ENCODE results near the gene DNAH14.
"Not testable (repeated sequence)": the region's sequence is repeated elsewhere in the genome, so short reads cannot be mapped to it uniquely, and the experiment has no call there.

The DNAH14 gene

DNA sequence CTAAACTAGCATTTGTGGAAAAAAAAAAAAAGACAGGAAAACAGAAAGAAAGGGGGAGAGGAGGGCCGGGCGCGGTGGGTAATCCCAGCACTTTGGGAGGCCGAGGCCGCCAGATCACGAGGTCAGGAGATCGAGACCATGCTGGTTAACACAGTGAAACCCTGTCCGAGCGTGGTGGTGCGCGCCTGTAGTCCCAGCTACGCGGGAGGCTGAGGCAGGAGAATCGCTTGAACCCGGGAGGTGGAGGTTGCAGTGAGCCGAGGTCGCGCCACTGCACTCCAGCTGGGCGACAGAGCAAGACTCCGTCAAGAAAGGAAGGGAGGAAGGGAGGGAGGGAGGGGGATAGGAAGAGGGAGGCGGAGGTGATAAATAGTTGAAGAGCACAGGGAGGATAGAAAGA is 443.7 kb downstream of the DNAH14 start:
- H3K4me3 ChIP-seq (ENCODE audit: low read depth in 1 of 2, low read length in 2 of 2), result no peak overlapping the region
- no peaks in the 10 kb centered on the region for H3K36me3 ChIP-seq (ENCODE audit: control insufficient read depth in 1 of 2, insufficient read depth in 2 of 2, low read length in 2 of 2)
- H3K27ac ChIP-seq (ENCODE audit: low read length), result no peak overlapping the region
- no peaks in the 10 kb centered on the region for H3K27me3 ChIP-seq (ENCODE audit: low read depth, low read length)
- no peaks in the 10 kb centered on the region for H3K9me3 ChIP-seq (ENCODE audit: control insufficient read depth in 1 of 2, low read length in 2 of 2)
- no peaks in the 10 kb centered on the region for H3K4me1 ChIP-seq (ENCODE audit: control insufficient read depth in 1 of 2, insufficient read depth in 2 of 2, low read length in 2 of 2)

DNA sequence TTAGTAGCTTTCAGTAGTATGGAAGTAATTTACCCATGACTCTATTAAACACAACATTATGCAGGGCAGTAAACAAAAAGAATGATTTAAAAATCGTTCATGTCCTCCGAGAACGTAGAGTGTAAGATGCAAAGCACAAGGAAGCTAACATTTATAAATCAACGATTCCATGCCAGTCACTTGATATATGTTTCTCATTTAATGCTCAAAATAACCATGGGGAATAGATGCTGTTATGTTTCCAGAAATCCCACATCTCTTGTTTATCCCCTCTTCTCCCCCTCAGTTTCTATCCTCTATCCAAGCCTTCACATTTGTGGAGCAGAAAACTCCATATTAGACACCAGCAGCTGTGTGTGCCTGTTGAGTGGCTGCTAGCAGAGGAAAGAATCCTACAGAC is 445.5 kb downstream of the DNAH14 start:
- Histone ChIP-seq H3K27ac (ENCODE audit: low read length) (no peak overlapping the region), H3K36me3 (ENCODE audit: control insufficient read depth in 1 of 2, insufficient read depth in 2 of 2, low read length in 2 of 2) (no peaks in the 10 kb centered on the region)

DNA sequence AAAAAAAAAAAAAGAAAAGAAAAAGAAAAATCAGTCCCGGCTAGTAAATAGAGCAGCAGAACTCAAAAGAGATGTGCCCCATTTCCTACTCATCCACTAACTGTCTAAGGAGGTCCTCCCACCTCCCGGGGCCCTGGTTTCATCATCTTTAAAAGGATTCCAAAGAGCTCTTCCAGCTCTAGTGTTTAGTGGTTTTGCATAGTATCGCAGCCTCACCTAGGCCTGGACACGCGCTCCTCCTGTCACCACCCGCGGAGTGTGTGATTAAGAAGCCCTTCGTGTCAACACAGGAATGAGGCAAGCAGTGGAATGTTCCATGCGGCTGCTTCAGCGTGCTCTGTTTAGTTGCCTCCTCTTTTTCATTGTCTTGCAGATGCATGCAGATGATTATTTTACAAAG is 449.4 kb downstream of the DNAH14 start:
- Histone ChIP-seq H3K4me3 (ENCODE audit: low read depth in 1 of 2, low read length in 2 of 2) (no peak overlapping the region), H3K9me3 (ENCODE audit: control insufficient read depth in 1 of 2, low read length in 2 of 2) (no peaks in the 10 kb centered on the region), H3K4me1 (ENCODE audit: control insufficient read depth in 1 of 2, insufficient read depth in 2 of 2, low read length in 2 of 2) (no peaks in the 10 kb centered on the region), H3K27me3 (ENCODE audit: low read depth, low read length) (no peaks in the 10 kb centered on the region), H3K36me3 (ENCODE audit: control insufficient read depth in 1 of 2, insufficient read depth in 2 of 2, low read length in 2 of 2) (no peaks in the 10 kb centered on the region), H3K27ac (ENCODE audit: low read length) (no peak overlapping the region)

More for the DNA sequence above, 445.5 kb downstream of the DNAH14 start:
- no peak overlapping the region for H3K4me3 ChIP-seq (ENCODE audit: low read depth in 1 of 2, low read length in 2 of 2)
- H3K4me1 ChIP-seq (ENCODE audit: control insufficient read depth in 1 of 2, insufficient read depth in 2 of 2, low read length in 2 of 2), result no peaks in the 10 kb centered on the region
- no peaks in the 10 kb centered on the region for H3K9me3 ChIP-seq (ENCODE audit: control insufficient read depth in 1 of 2, low read length in 2 of 2)
- H3K27me3 ChIP-seq (ENCODE audit: low read depth, low read length), result no peaks in the 10 kb centered on the region

DNA sequence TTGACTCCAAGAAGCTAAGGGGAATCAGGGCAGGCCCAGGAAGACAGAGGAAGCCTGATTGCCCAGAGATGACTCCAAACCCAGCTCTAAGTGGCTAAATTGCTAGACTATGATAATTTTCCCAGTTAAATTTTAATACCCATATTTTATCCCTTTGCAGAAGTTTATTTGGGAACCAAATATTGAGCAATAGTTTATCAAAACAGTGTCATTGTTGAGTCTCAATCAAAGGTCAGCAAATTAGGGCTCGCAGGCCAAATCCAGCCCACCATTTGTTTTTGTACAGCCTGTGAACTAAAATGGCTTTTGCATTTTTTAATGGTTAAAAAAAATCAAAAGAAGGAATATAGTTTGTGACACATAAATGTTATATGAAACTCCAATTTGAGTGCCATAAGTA is 451.2 kb downstream of the DNAH14 start:
- Histone ChIP-seq H3K4me3 (ENCODE audit: low read depth in 1 of 2, low read length in 2 of 2) (no peak overlapping the region), H3K36me3 (ENCODE audit: control insufficient read depth in 1 of 2, insufficient read depth in 2 of 2, low read length in 2 of 2) (no peaks in the 10 kb centered on the region), H3K9me3 (ENCODE audit: control insufficient read depth in 1 of 2, low read length in 2 of 2) (no peaks in the 10 kb centered on the region), H3K27me3 (ENCODE audit: low read depth, low read length) (no peaks in the 10 kb centered on the region), H3K27ac (ENCODE audit: low read length) (no peak overlapping the region), H3K4me1 (ENCODE audit: control insufficient read depth in 1 of 2, insufficient read depth in 2 of 2, low read length in 2 of 2) (no peaks in the 10 kb centered on the region)

DNA sequence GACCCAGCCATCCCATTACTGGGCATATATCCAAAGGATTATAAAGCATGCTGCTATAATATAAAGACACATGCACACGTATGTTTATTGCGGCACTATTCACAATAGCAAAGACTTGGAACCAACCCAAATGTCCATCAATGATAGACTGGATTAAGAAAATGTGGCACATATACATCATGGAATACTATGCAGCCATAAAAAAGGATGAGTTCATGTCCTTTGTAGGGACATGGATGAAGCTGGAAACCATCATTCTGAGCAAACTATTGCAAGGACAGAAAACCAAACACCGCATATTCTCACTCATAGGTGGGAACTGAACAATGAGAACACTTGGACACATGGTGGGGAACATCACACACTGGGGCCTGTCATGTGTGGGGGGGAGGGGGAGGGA is 457.4 kb downstream of the DNAH14 start:
- not testable (repeated sequence) for H3K27ac ChIP-seq (ENCODE audit: low read length); H3K4me3 ChIP-seq (ENCODE audit: low read depth in 1 of 2, low read length in 2 of 2); H3K36me3 ChIP-seq (ENCODE audit: control insufficient read depth in 1 of 2, insufficient read depth in 2 of 2, low read length in 2 of 2); H3K9me3 ChIP-seq (ENCODE audit: control insufficient read depth in 1 of 2, low read length in 2 of 2); H3K4me1 ChIP-seq (ENCODE audit: control insufficient read depth in 1 of 2, insufficient read depth in 2 of 2, low read length in 2 of 2); H3K27me3 ChIP-seq (ENCODE audit: low read depth, low read length)

DNA sequence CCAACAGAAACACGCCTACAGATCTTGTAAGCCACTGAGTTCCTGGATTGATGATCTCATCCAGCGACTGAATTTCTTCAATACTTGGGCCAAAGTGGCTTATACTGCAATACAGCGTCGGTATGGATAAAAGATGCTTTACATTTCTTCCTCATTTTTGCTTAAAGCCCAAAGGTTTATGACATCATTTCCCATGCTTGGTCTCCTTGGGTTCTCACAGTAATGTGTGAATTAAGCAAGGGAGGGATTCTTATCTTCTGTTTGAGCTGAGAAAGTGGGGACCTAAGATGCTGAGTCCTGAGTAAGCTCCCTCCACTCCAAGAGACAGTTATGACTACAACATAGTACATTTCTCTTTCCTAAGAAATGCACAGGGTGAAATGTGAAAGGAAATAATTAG is 458.9 kb downstream of the DNAH14 start:
- H3K27ac ChIP-seq (ENCODE audit: low read length), result no peak overlapping the region
- H3K27me3 ChIP-seq (ENCODE audit: low read depth, low read length), result no peaks in the 10 kb centered on the region
- no peak overlapping the region for H3K4me3 ChIP-seq (ENCODE audit: low read depth in 1 of 2, low read length in 2 of 2)
- peaks cover 3 to 6% of the 10 kb centered on the region in 2 donors for H3K36me3 ChIP-seq (ENCODE audit: control insufficient read depth in 1 of 2, insufficient read depth in 2 of 2, low read length in 2 of 2)
- H3K4me1 ChIP-seq (ENCODE audit: control insufficient read depth in 1 of 2, insufficient read depth in 2 of 2, low read length in 2 of 2), result no peaks in the 10 kb centered on the region
- no peaks in the 10 kb centered on the region for H3K9me3 ChIP-seq (ENCODE audit: control insufficient read depth in 1 of 2, low read length in 2 of 2)

DNA sequence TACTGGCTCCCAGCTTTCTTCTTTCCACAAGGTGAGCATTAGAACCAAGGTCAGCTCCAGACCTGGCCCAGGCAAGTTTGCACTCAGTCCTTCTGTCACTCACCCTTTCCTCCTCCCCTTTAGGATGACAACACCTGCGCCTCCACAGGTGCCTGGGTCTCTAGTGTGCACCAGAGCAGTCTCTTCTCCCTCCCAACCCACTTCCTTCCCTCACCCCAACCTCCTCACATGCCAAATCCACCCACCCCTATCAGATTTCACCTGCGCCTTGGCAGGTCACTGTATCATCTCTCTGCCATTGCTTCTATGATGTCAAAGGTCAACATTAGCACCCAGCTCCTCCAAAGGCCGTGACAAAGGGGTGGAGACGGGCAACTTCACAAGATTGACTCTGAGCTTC is 460.4 kb downstream of the DNAH14 start:
- Histone ChIP-seq H3K4me3 (ENCODE audit: low read depth in 1 of 2, low read length in 2 of 2) (no peak overlapping the region), H3K27ac (ENCODE audit: low read length) (no peak overlapping the region), H3K36me3 (ENCODE audit: control insufficient read depth in 1 of 2, insufficient read depth in 2 of 2, low read length in 2 of 2) (peaks cover 3 to 6% of the 10 kb centered on the region in 2 donors), H3K9me3 (ENCODE audit: control insufficient read depth in 1 of 2, low read length in 2 of 2) (no peaks in the 10 kb centered on the region), H3K4me1 (ENCODE audit: control insufficient read depth in 1 of 2, insufficient read depth in 2 of 2, low read length in 2 of 2) (no peaks in the 10 kb centered on the region), H3K27me3 (ENCODE audit: low read depth, low read length) (no peaks in the 10 kb centered on the region)

DNA sequence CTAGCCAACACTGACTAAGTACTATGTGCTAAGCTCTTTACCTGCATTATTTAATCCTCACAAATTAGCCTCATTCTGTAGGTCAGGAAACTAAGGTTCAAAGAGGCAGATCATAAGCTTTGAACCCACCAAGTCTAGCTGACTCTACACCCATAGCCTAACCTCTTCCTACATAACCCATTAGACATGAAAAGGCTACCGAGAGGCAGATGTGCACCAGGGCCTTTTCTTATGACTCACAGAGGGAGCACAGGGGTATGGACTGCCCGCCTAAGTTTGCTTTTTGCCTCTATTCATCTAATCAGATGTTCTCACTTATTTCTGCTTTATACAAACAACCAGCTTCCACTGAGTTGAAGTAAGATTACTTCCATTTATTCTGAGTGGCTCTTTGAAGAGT is 466.9 kb downstream of the DNAH14 start:
- H3K9me3 ChIP-seq (ENCODE audit: control insufficient read depth in 1 of 2, low read length in 2 of 2), result no peaks in the 10 kb centered on the region
- peaks cover 26% of the 10 kb centered on the region in 2 donors for H3K36me3 ChIP-seq (ENCODE audit: control insufficient read depth in 1 of 2, insufficient read depth in 2 of 2, low read length in 2 of 2)
- H3K4me1 ChIP-seq (ENCODE audit: control insufficient read depth in 1 of 2, insufficient read depth in 2 of 2, low read length in 2 of 2), result no peaks in the 10 kb centered on the region
- H3K4me3 ChIP-seq (ENCODE audit: low read depth in 1 of 2, low read length in 2 of 2), result no peak overlapping the region
- H3K27me3 ChIP-seq (ENCODE audit: low read depth, low read length), result no peaks in the 10 kb centered on the region
- no peak overlapping the region for H3K27ac ChIP-seq (ENCODE audit: low read length)

DNA sequence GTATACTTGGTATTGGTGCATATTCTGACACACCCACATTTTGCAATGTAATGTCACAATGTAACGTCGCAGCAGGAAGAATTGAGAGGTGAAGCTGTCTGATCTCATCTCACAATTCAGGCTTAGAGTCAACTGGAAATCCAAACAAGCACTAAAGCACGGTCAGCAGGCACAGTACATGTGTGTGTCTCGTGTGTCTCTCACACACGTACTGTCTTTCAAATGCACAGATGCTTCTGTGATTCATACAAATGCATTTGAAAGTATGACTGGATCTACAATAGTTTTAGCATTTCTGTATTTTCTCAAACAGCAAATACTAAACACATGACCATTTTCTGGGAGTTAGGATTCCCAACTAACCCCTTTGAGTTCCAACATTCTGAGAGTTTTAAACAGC is 471.5 kb downstream of the DNAH14 start:
- H3K4me3 ChIP-seq (ENCODE audit: low read depth in 1 of 2, low read length in 2 of 2), result no peak overlapping the region
- no peak overlapping the region for H3K27ac ChIP-seq (ENCODE audit: low read length)
- H3K27me3 ChIP-seq (ENCODE audit: low read depth, low read length), result no peaks in the 10 kb centered on the region
- H3K9me3 ChIP-seq (ENCODE audit: control insufficient read depth in 1 of 2, low read length in 2 of 2), result no peaks in the 10 kb centered on the region
- no peaks in the 10 kb centered on the region for H3K4me1 ChIP-seq (ENCODE audit: control insufficient read depth in 1 of 2, insufficient read depth in 2 of 2, low read length in 2 of 2)
- peaks cover 47 to 49% of the 10 kb centered on the region in 2 donors for H3K36me3 ChIP-seq (ENCODE audit: control insufficient read depth in 1 of 2, insufficient read depth in 2 of 2, low read length in 2 of 2)

DNA sequence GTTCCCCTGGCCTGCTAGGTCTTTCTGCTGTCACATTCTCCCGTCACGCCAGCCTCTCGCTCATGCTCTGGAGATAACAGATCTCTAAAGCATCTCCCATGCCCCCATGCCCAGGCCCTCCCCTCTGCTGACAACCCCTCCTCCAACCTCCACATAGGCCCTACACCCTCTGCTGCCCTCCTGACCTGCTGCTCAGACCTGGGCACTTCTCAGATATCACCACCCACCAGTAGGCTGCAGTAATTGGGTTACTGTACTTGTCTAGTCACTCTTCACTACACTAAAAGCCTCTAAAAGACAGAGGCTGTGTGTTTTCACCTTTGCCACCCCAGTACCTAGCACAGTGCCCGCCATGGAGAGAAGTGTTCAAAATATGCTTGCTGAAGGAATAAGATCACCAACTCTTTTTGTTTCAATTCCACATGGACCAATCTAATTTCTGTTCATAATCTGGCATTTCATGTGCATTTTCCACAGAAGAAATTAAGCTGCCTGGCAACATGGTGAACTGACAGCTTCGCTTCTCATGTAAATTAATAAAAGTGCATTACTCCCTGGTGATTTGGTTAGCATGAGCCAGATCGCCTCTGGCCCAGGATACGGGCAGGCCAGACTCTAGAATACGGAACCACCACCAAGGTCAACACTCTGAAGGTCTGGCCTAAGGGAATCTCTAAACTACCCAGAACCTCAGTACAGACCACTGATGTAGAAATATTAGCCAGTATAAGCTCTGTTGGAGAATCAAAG is 477.7 kb downstream of the DNAH14 start:
- H3K4me3 ChIP-seq (ENCODE audit: low read depth in 1 of 2, low read length in 2 of 2), result no peak overlapping the region
- H3K9me3 ChIP-seq (ENCODE audit: control insufficient read depth in 1 of 2, low read length in 2 of 2), result no peaks in the 10 kb centered on the region
- peaks cover 52 to 67% of the 10 kb centered on the region in 2 donors for H3K36me3 ChIP-seq (ENCODE audit: control insufficient read depth in 1 of 2, insufficient read depth in 2 of 2, low read length in 2 of 2)

DNA sequence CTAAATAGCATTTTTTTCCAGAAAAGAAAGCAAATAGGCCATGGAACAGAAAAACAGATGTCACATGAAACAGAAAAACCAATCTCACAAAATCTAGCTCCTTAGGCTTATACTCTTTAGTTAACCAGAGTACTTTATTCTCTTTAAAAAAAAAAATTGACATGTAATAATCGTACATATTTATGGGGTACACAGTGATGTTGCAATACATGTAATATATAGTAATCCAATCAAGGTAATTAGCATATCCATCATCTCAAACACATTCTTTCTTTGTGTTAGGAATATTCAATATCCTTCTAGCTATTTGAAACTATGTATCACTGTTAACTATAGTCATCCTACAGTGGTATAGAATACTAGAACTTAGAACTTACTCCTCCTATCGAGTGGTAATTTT is 478.3 kb downstream of the DNAH14 start:
- Histone ChIP-seq H3K36me3 (ENCODE audit: control insufficient read depth in 1 of 2, insufficient read depth in 2 of 2, low read length in 2 of 2) (peaks cover 53 to 67% of the 10 kb centered on the region in 2 donors), H3K9me3 (ENCODE audit: control insufficient read depth in 1 of 2, low read length in 2 of 2) (no peaks in the 10 kb centered on the region), H3K27me3 (ENCODE audit: low read depth, low read length) (no peaks in the 10 kb centered on the region), H3K27ac (ENCODE audit: low read length) (no peak overlapping the region), H3K4me3 (ENCODE audit: low read depth in 1 of 2, low read length in 2 of 2) (no peak overlapping the region), H3K4me1 (ENCODE audit: control insufficient read depth in 1 of 2, insufficient read depth in 2 of 2, low read length in 2 of 2) (peaks cover 0 to 8% of the 10 kb centered on the region in 2 donors)

More for the DNA sequence above, 477.7 kb downstream of the DNAH14 start:
- Histone ChIP-seq H3K4me1 (ENCODE audit: control insufficient read depth in 1 of 2, insufficient read depth in 2 of 2, low read length in 2 of 2) (peaks cover 0 to 6% of the 10 kb centered on the region in 2 donors), H3K27me3 (ENCODE audit: low read depth, low read length) (no peaks in the 10 kb centered on the region), H3K27ac (ENCODE audit: low read length) (no peak overlapping the region)

DNA sequence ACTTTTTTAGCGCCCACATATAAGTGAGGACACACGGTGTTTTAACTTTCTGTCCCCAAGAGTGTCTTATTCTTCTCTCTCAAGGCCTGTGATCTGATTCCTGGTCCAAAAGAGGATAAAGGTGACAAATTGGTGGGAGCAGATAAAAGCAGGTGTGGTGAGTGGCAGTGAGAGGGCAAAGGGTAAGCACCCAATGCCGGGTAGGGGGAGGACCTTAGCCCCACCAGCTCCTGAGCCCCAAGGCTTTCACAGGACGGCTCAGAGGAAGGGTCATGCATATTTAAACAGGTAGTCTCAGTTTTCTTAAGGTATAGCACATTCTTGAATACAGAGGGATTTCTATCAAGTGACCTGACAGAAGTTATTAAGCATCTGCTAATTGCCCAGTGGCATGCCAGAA is 478.8 kb downstream of the DNAH14 start:
- H3K4me1 ChIP-seq (ENCODE audit: control insufficient read depth in 1 of 2, insufficient read depth in 2 of 2, low read length in 2 of 2), result peaks cover 0 to 10% of the 10 kb centered on the region in 2 donors
- H3K36me3 ChIP-seq (ENCODE audit: control insufficient read depth in 1 of 2, insufficient read depth in 2 of 2, low read length in 2 of 2), result peaks cover 48 to 62% of the 10 kb centered on the region in 2 donors
- no peaks in the 10 kb centered on the region for H3K9me3 ChIP-seq (ENCODE audit: control insufficient read depth in 1 of 2, low read length in 2 of 2)

More for the DNA sequence above, 478.8 kb downstream of the DNAH14 start:
- Histone ChIP-seq H3K27me3 (ENCODE audit: low read depth, low read length) (no peaks in the 10 kb centered on the region), H3K27ac (ENCODE audit: low read length) (no peak overlapping the region), H3K4me3 (ENCODE audit: low read depth in 1 of 2, low read length in 2 of 2) (no peak overlapping the region)

All from muscle layer of duodenum (tissue), 2 donors.